Nephron (organoid): Measurements from ENCODE around the gene FAM180B.

ENCODE experiments used
- H3K27ac Mint-ChIP-seq, 3 experiments: 2 replicates each; pipeline ENCODE4 v1.8.0; 2020; ENCODE audit warnings: mixed read lengths in 3 of 3, mild to moderate bottlenecking in 2 of 3, moderate library complexity in 1 of 3
- H3K27me3 Mint-ChIP-seq: 2 replicates; pipeline ENCODE4 v1.8.0; 2021; ENCODE audit warnings: low read depth, mild to moderate bottlenecking, moderate library complexity, mixed read lengths
- H3K36me3 Mint-ChIP-seq: 2 replicates; pipeline ENCODE4 v1.8.0; 2020; ENCODE audit warnings: low read depth, mixed read lengths
- H3K4me1 Mint-ChIP-seq: 2 replicates; pipeline ENCODE4 v1.8.0; 2020; ENCODE audit warnings: mixed read lengths
- H3K4me3 Mint-ChIP-seq, 3 experiments: 2 replicates each; pipeline ENCODE4 v1.8.0; 2020; ENCODE audit warnings: mild to moderate bottlenecking in 3 of 3, mixed read lengths in 3 of 3, moderate library complexity in 2 of 3
- H3K9me3 Mint-ChIP-seq: 2 replicates; pipeline ENCODE4 v1.8.0; 2020; ENCODE audit warnings: mixed read lengths
- CTCF ChIP-seq, 3 experiments: fragments of 200-600 bp; sonication (generic); IDR thresholded peaks; one replicate each; pipeline ENCODE4 v1.5.0; 2021; ENCODE audit warnings: antibody characterized with exemption in 3 of 3; ENCODE audit not compliant: unreplicated experiment in 3 of 3

Gene FAM180B

GRCh38 chr11:47565340-47566148 is 20.9 kb upstream of the FAM180B start, which contains the start of gene PTPMT1:
Gene PTPMT1, plus strand, starts transcription at chr11:47565599. Its CDS starts 24 bp downstream, at chr11:47565623.
- Mint-ChIP-seq H3K4me1 (peaks cover 9% of the 10 kb centered on the region), H3K27ac (peak within 1 kb of the TSS; percentile 57 to 72 (median 69)), H3K27me3 (no peaks in the 10 kb centered on the region), H3K36me3 (peaks cover 7% of the 10 kb centered on the region), H3K4me3 (peak within 1 kb of the TSS; percentile 81 to 84 (median 82)), H3K9me3 (no peaks in the 10 kb centered on the region)
- TF ChIP-seq CTCF (IDR thresholded peaks at IDR 0.05; ENCODE audit: unreplicated experiment in 3 of 3) = no peak

GRCh38 chr11:47566149-47566698 is 20.3 kb upstream of the FAM180B start:
- H3K36me3 Mint-ChIP-seq = peaks cover 12% of the 10 kb centered on the region
- peak overlapping the region; percentile 81 to 84 (median 82) for H3K4me3 Mint-ChIP-seq
- no peaks in the 10 kb centered on the region for H3K27me3 Mint-ChIP-seq
- no peaks in the 10 kb centered on the region for H3K9me3 Mint-ChIP-seq
- H3K27ac Mint-ChIP-seq = peak overlapping the region; percentile 57 to 72 (median 69)
- peaks cover 9% of the 10 kb centered on the region for H3K4me1 Mint-ChIP-seq
- TF ChIP-seq CTCF (IDR thresholded peaks at IDR 0.05; ENCODE audit: unreplicated experiment in 3 of 3) = no peak

GRCh38 chr11:47569646-47570045 is 16.8 kb upstream of the FAM180B start:
- H3K4me1 Mint-ChIP-seq = peaks cover 26% of the 10 kb centered on the region
- peaks cover 37% of the 10 kb centered on the region for H3K36me3 Mint-ChIP-seq
- H3K27me3 Mint-ChIP-seq = no peaks in the 10 kb centered on the region
- no peak for TF ChIP-seq CTCF (IDR thresholded peaks at IDR 0.05; ENCODE audit: unreplicated experiment in 3 of 3)
- no peak overlapping the region for H3K27ac Mint-ChIP-seq
- H3K4me3 Mint-ChIP-seq = no peak overlapping the region
- no peaks in the 10 kb centered on the region for H3K9me3 Mint-ChIP-seq

- no peaks in the 10 kb centered on the region for H3K9me3 Mint-ChIP-seq
Observed at GRCh38 chr11:47570651-47571356, 15.7 kb upstream of the FAM180B start.

GRCh38 chr11:47571357-47571729 is 15.1 kb upstream of the FAM180B start:
- no peaks in the 10 kb centered on the region for H3K27me3 Mint-ChIP-seq
- TF ChIP-seq CTCF (IDR thresholded peaks at IDR 0.05; ENCODE audit: unreplicated experiment in 3 of 3) = no peak
- H3K4me3 Mint-ChIP-seq = no peak overlapping the region
- no peak overlapping the region for H3K27ac Mint-ChIP-seq
- H3K4me1 Mint-ChIP-seq = peaks cover 22% of the 10 kb centered on the region
- peaks cover 46% of the 10 kb centered on the region for H3K36me3 Mint-ChIP-seq
- no peaks in the 10 kb centered on the region for H3K9me3 Mint-ChIP-seq

More at GRCh38 chr11:47570651-47571356, 15.7 kb upstream of the FAM180B start:
- H3K27ac Mint-ChIP-seq = no peak overlapping the region
- peaks cover 43% of the 10 kb centered on the region for H3K36me3 Mint-ChIP-seq
- H3K27me3 Mint-ChIP-seq = no peaks in the 10 kb centered on the region
- H3K4me3 Mint-ChIP-seq = no peak overlapping the region
- TF ChIP-seq CTCF (IDR thresholded peaks at IDR 0.05; ENCODE audit: unreplicated experiment in 3 of 3) = no peak
- H3K4me1 Mint-ChIP-seq = peaks cover 23% of the 10 kb centered on the region
